HEK293T (cell line): Measurements from ENCODE around the gene ZNF70.
"Not testable (repeated sequence)": the region's sequence is repeated elsewhere in the genome, so short reads cannot be mapped to it uniquely, and the experiment has no call there.

Experiments used
- CTCF ChIA-PET: fragments of 350-600 bp; formaldehyde crosslinking; extraction: SDS; loops from one replicate; lab custom pipeline; 2021; ENCODE audit warnings: antibody characterized with exemption, inconsistent platforms; lab: Yijun Ruan, JAX
- POLR2A ChIA-PET: fragments of 350-600 bp; formaldehyde crosslinking; extraction: SDS; loops from one replicate; lab custom pipeline; 2020; ENCODE audit warnings: antibody characterized with exemption, inconsistent platforms; lab: Yijun Ruan, JAX
- DNase-seq: peaks from one replicate; pipeline ENCODE4 v3.0.0; 2012; ENCODE audit warnings: mixed read lengths; ENCODE audit errors: extremely low spot score
- ARNT ChIP-seq: fragments of 450-650 bp; IDR thresholded peaks from 2 replicates; pipeline ENCODE4 v1.6.1; 2017; ENCODE audit warnings: mild to moderate bottlenecking
- BHLHE40 ChIP-seq: fragments of 450-650 bp; IDR thresholded peaks from 2 replicates; pipeline ENCODE4 v1.6.1; 2016; ENCODE audit warnings: mild to moderate bottlenecking, moderate library complexity, borderline replicate concordance
- CTBP1 ChIP-seq: fragments of 450-650 bp; IDR thresholded peaks from 2 replicates; pipeline ENCODE4 v1.6.1; 2016; ENCODE audit warnings: borderline replicate concordance
- ELF4 ChIP-seq: fragments of 450-650 bp; IDR thresholded peaks from 2 replicates; pipeline ENCODE4 v1.6.1; 2017; ENCODE audit warnings: antibody characterized with exemption
- FOXA1 ChIP-seq: fragments of 450-650 bp; IDR thresholded peaks from 2 replicates; pipeline ENCODE4 v1.6.1; 2016; ENCODE audit warnings: mild to moderate bottlenecking
- FOXK2 ChIP-seq: fragments of 450-650 bp; IDR thresholded peaks from 2 replicates; pipeline ENCODE4 v1.6.1; 2016; ENCODE audit warnings: mild to moderate bottlenecking
- FOXM1 ChIP-seq: fragments of 450-650 bp; IDR thresholded peaks from 2 replicates; pipeline ENCODE4 v1.6.1; 2017; ENCODE audit warnings: mild to moderate bottlenecking, borderline replicate concordance
- HDGF ChIP-seq: fragments of 450-650 bp; IDR thresholded peaks from 2 replicates; pipeline ENCODE4 v1.6.1; 2017; ENCODE audit warnings: antibody characterized with exemption, borderline replicate concordance
- L3MBTL2 ChIP-seq: fragments of 450-650 bp; conservative IDR thresholded peaks from 2 replicates; pipeline ENCODE4 v1.6.1; 2016; ENCODE audit warnings: mild to moderate bottlenecking
- LEF1 ChIP-seq: fragments of 450-650 bp; IDR thresholded peaks from 2 replicates; pipeline ENCODE4 v1.6.1; 2017; ENCODE audit warnings: mild to moderate bottlenecking, borderline replicate concordance
- NFRKB ChIP-seq: fragments of 450-650 bp; IDR thresholded peaks from 2 replicates; pipeline ENCODE4 v1.6.1; 2016; ENCODE audit warnings: mild to moderate bottlenecking, moderate library complexity
- SP1 ChIP-seq: fragments of 450-650 bp; IDR thresholded peaks from 2 replicates; pipeline ENCODE4 v1.6.1; 2017
- SUZ12 ChIP-seq: fragments of 450-650 bp; IDR thresholded peaks from 2 replicates; pipeline ENCODE4 v1.6.1; 2016; ENCODE audit warnings: mild to moderate bottlenecking
- TARDBP ChIP-seq: fragments of 450-650 bp; IDR thresholded peaks from 2 replicates; pipeline ENCODE4 v1.6.1; 2016
- ZNF384 ChIP-seq: fragments of 450-650 bp; IDR thresholded peaks from 2 replicates; pipeline ENCODE4 v1.6.1; 2016
- TF ChIP-seq, protein P1 (sequence below): fragments of 450-650 bp; IDR thresholded peaks from 2 replicates; pipeline ENCODE4 v1.6.1; 2016

The ZNF70 gene

DNA sequence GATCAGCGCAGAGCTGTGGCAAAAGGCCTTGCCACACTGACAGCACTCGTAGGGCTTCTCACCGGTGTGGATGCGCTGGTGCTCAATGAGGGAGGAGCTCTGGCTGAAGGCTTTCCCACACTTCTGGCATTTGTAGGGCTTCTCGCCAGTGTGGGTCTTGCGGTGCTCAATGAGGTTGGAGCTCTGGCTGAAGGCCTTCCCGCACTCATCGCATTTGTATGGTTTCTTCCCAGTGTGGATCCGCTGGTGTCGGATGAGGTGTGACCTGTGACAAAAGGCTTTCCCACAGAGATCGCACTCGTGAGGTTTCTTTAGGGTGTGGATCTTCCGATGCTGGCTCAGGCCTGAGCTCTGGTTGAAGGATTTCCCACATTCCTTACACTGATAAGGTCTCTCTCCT, 6.9 kb downstream of the ZNF70 start:
- ChIA-PET POLR2A (interaction anchor here (1.0 to 2.8 kb wide), 2 partner anchors 16 to 114 kb away, joined by 3 to 13 read pairs; partner anchors contain the start of gene SLC2A11), CTCF (no interaction called here)
- TF ChIP-seq ZNF384 (no peak), TARDBP (no peak), BHLHE40 (no peak), CTBP1 (no peak), FOXM1 (no peak), LEF1 (no peak), ELF4 (no peak)
- no peak for DNase-seq

GRCh38 chr22:23743303-23743705, 7.6 kb downstream of the ZNF70 start:
- TF ChIP-seq ARNT, result no peak
- TF ChIP-seq NFRKB, result no peak
- no peak for TF ChIP-seq FOXA1
- no peak for TF ChIP-seq BHLHE40
- TF ChIP-seq LEF1, result no peak
- no peak for TF ChIP-seq FOXK2
- TF ChIP-seq, protein P1, sequence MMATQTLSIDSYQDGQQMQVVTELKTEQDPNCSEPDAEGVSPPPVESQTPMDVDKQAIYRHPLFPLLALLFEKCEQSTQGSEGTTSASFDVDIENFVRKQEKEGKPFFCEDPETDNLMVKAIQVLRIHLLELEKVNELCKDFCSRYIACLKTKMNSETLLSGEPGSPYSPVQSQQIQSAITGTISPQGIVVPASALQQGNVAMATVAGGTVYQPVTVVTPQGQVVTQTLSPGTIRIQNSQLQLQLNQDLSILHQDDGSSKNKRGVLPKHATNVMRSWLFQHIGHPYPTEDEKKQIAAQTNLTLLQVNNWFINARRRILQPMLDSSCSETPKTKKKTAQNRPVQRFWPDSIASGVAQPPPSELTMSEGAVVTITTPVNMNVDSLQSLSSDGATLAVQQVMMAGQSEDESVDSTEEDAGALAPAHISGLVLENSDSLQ, result no peak
- no peak for TF ChIP-seq CTBP1
- TF ChIP-seq SUZ12, result no peak
- no peak for TF ChIP-seq ELF4
- no peak for TF ChIP-seq SP1
- no peak for TF ChIP-seq ZNF384
- no peak for TF ChIP-seq FOXM1
- ChIA-PET POLR2A (interaction anchor here (1.0 to 2.8 kb wide), 2 partner anchors 15 to 114 kb away, joined by 3 to 13 read pairs; partner anchors contain the start of gene SLC2A11), CTCF (no interaction called here)
- DNase-seq, result no peak

DNA sequence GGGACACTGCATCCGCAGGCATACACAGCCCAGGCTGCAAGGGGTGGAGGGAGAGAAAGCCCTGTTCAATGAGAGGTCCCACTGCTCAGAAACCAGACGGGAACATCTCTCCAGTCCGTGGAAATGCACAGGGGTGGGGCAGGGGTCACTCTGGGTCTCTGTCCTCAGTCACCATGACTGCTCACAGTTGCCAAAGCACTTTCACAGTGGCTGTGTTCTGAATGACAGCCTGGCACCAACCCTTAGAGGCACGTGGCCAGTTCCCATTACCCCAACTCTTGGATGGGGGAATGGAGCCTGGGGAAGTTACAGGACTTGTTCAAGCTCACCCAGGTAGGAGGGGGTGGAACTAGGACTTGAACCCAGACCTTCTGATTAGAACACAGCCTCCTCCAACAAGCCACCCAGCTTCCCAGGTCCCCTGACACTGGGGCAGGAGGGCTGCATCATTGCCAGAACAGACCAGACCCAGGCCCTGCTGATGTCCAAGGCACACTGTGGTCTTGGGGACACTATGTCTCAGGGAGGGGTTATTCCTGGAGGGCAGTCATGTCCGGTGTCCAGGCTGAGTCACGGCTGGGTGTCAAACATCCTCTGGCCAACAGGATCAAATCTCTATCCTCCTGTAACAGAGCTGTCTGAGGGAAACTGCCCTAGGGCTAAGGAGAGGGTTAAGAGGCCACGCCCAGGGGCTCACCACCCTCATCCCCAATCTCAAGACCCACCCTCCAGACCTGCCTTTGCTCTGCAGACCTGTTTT, 8.2 kb downstream of the ZNF70 start:
- ChIA-PET CTCF (no interaction called here), POLR2A (interaction anchor here (2.3 kb wide), 1 partner anchor 8 kb away, joined by 6 read pairs; the partner anchor contains the start of gene ZNF70)
- TF ChIP-seq ZNF384 (no peak), ARNT (no peak), L3MBTL2 (no peak), SUZ12 (no peak), SP1 (no peak), ELF4 (no peak), LEF1 (no peak), TARDBP (no peak), FOXK2 (no peak), FOXM1 (no peak), BHLHE40 (no peak), NFRKB (no peak)
- TF ChIP-seq, protein P1, result no peak
- no peak for DNase-seq

GRCh38 chr22:23737696-23738095, 13.2 kb downstream of the ZNF70 start:
- no peak for DNase-seq
- POLR2A ChIA-PET, result interaction anchor here (1.2 to 2.4 kb wide), 3 partner anchors 10 to 18 kb away, joined by 3 to 7 read pairs (median 3); partner anchors contain the start of gene ZNF70
- no peak for TF ChIP-seq BHLHE40
- no peak for TF ChIP-seq HDGF
- no peak for TF ChIP-seq LEF1
- TF ChIP-seq FOXM1, result no peak
- TF ChIP-seq SUZ12, result no peak
- no peak for TF ChIP-seq NFRKB
- TF ChIP-seq SP1, result no peak
- no peak for TF ChIP-seq ZNF384
- TF ChIP-seq, protein P1, result no peak
- no peak for TF ChIP-seq ARNT
- TF ChIP-seq CTBP1, result no peak
- TF ChIP-seq L3MBTL2, result no peak
- CTCF ChIA-PET, result no interaction called here

DNA sequence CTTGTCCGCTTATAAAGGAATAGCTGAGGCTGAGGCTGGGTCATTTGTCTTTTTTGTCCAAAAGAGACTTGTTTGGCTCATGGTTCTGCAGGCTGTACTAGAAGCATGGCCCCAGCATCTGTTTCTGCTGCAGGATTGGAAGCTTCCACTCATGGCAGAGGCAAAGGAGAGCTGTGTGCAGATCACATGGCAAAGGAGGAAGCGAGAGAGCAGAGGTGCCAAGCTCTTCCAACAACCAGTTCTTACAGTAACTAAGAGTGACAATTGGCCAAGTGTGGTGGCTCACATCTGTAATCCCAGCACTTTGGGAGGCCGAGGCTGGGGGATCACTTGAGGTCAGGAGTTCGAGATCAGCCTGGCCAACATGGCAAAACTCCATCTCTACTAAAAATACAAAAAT, 22.8 kb downstream of the ZNF70 start:
- CTCF ChIA-PET, DNase-seq: not testable (repeated sequence)
- POLR2A ChIA-PET, result interaction anchor here (1.0 to 1.3 kb wide), 2 partner anchors 15 to 40 kb away, joined by 3 to 4 read pairs; partner anchors contain the start of gene CHCHD10

DNA sequence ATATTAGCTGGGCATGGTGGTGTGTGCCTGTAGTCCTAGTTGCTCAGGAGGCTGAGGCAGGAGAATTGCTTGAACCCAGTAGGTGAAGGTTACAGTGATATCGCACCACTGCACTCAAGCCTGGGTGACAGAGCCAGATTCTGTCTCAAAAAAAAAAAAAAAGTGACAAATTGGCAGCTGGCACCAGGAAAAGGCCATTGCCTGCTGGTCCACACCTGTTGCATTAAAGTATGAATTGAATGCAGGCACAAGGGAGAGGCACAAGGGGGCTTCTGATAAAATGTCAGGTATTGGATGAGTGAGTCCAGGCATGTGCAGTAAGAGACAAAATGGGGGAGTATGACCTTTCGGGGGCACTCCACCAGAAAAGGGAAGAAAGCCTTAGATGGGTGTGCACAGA, 28.2 kb downstream of the ZNF70 start:
- ChIA-PET CTCF (interaction anchor here (0.6 kb wide), 1 partner anchor 27 kb away, joined by 3 read pairs; no protein-coding TSS in a partner anchor), POLR2A (interaction anchor here (1.2 kb wide), 1 partner anchor 134 kb away, joined by 3 read pairs; the partner anchor contains the start of gene SLC2A11)
- no peak for DNase-seq
- TF ChIP-seq TARDBP (no peak), ARNT (no peak)
- TF ChIP-seq, protein P1, result no peak
